ENCODE measurements around the gene CDYL.

Gene CDYL

GRCh38 chr6:4942673-4943009 is 166.4 kb downstream of the CDYL start:
- no peak overlapping the region for H3K4me3 ChIP-seq (ENCODE audit: severe bottlenecking)
- H3K27ac ChIP-seq (ENCODE audit: poor library complexity, severe bottlenecking): peak overlapping the region; percentile 46
- ATAC-seq (ENCODE audit: low read depth): no peak
- TF ChIP-seq, protein P1, sequence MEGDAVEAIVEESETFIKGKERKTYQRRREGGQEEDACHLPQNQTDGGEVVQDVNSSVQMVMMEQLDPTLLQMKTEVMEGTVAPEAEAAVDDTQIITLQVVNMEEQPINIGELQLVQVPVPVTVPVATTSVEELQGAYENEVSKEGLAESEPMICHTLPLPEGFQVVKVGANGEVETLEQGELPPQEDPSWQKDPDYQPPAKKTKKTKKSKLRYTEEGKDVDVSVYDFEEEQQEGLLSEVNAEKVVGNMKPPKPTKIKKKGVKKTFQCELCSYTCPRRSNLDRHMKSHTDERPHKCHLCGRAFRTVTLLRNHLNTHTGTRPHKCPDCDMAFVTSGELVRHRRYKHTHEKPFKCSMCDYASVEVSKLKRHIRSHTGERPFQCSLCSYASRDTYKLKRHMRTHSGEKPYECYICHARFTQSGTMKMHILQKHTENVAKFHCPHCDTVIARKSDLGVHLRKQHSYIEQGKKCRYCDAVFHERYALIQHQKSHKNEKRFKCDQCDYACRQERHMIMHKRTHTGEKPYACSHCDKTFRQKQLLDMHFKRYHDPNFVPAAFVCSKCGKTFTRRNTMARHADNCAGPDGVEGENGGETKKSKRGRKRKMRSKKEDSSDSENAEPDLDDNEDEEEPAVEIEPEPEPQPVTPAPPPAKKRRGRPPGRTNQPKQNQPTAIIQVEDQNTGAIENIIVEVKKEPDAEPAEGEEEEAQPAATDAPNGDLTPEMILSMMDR (IDR thresholded peaks at IDR 0.05; ENCODE audit: poor library complexity, severe bottlenecking): no peak
- H3K9me3 ChIP-seq (ENCODE audit: severe bottlenecking): no peaks in the 10 kb centered on the region
- H3K36me3 ChIP-seq (ENCODE audit: low read depth): peaks cover 12% of the 10 kb centered on the region
- H3K4me1 ChIP-seq (ENCODE audit: insufficient read depth, poor library complexity, severe bottlenecking): peaks cover 21% of the 10 kb centered on the region
- no peak for DNase-seq (ENCODE audit: low spot score)
- no peaks in the 10 kb centered on the region for H3K27me3 ChIP-seq (ENCODE audit: insufficient read depth, poor library complexity, severe bottlenecking)

DNA sequence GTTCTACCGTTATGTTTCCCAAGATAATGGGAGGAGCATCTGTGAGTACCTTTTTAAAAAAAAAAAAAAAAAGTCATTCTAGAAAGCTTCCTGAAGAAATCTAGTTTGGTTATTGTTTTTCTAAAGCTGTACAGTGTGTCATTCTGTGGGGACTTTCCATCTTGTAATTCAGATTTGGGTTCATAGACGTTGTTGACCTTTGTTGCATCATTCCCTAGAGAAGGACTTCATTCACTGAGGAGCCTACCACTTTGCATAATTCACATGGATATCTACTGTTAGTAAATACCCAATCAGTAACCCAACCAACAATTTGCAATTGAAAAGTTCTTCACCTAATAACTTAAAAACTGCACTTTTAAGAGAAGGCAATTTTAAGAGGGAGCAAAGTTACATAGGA is 167.5 kb downstream of the CDYL start:
- Histone ChIP-seq H3K27me3 (ENCODE audit: insufficient read depth, poor library complexity, severe bottlenecking) (no peaks in the 10 kb centered on the region), H3K4me1 (ENCODE audit: insufficient read depth, poor library complexity, severe bottlenecking) (peaks cover 21% of the 10 kb centered on the region), H3K36me3 (ENCODE audit: low read depth) (peaks cover 10% of the 10 kb centered on the region), H3K27ac (ENCODE audit: poor library complexity, severe bottlenecking) (no peak overlapping the region), H3K4me3 (ENCODE audit: severe bottlenecking) (no peak overlapping the region), H3K9me3 (ENCODE audit: severe bottlenecking) (no peaks in the 10 kb centered on the region)
- TF ChIP-seq, protein P1 (IDR thresholded peaks at IDR 0.05; ENCODE audit: poor library complexity, severe bottlenecking): no peak
- ATAC-seq (ENCODE audit: low read depth) (no peak), DNase-seq (ENCODE audit: low spot score) (no peak)

- H3K4me1 ChIP-seq (ENCODE audit: insufficient read depth, poor library complexity, severe bottlenecking): peaks cover 21% of the 10 kb centered on the region
- DNase-seq (ENCODE audit: low spot score): no peak
- no peaks in the 10 kb centered on the region for H3K27me3 ChIP-seq (ENCODE audit: insufficient read depth, poor library complexity, severe bottlenecking)
- no peaks in the 10 kb centered on the region for H3K9me3 ChIP-seq (ENCODE audit: severe bottlenecking)
- H3K36me3 ChIP-seq (ENCODE audit: low read depth): peaks cover 9% of the 10 kb centered on the region
- TF ChIP-seq, protein P1 (IDR thresholded peaks at IDR 0.05; ENCODE audit: poor library complexity, severe bottlenecking): no peak
- H3K4me3 ChIP-seq (ENCODE audit: severe bottlenecking): no peak overlapping the region
- H3K27ac ChIP-seq (ENCODE audit: poor library complexity, severe bottlenecking): no peak overlapping the region
- no peak for ATAC-seq (ENCODE audit: low read depth)
Measured at GRCh38 chr6:4944325-4944724, 168.1 kb downstream of the CDYL start.

- Histone ChIP-seq H3K9me3 (ENCODE audit: severe bottlenecking) (no peaks in the 10 kb centered on the region), H3K36me3 (ENCODE audit: low read depth) (peaks cover 14% of the 10 kb centered on the region), H3K27me3 (ENCODE audit: insufficient read depth, poor library complexity, severe bottlenecking) (no peaks in the 10 kb centered on the region), H3K4me1 (ENCODE audit: insufficient read depth, poor library complexity, severe bottlenecking) (peaks cover 11% of the 10 kb centered on the region), H3K4me3 (ENCODE audit: severe bottlenecking) (no peak overlapping the region), H3K27ac (ENCODE audit: poor library complexity, severe bottlenecking) (no peak overlapping the region)
- no peak for ATAC-seq (ENCODE audit: low read depth)
- DNase-seq (ENCODE audit: low spot score): no peak
- TF ChIP-seq, protein P1 (IDR thresholded peaks at IDR 0.05; ENCODE audit: poor library complexity, severe bottlenecking): no peak
Measured at GRCh38 chr6:4946521-4946920, 170.3 kb downstream of the CDYL start.

GRCh38 chr6:4947716-4948115 is 171.5 kb downstream of the CDYL start:
- Histone ChIP-seq H3K36me3 (ENCODE audit: low read depth) (peaks cover 25% of the 10 kb centered on the region), H3K27me3 (ENCODE audit: insufficient read depth, poor library complexity, severe bottlenecking) (no peaks in the 10 kb centered on the region), H3K9me3 (ENCODE audit: severe bottlenecking) (no peaks in the 10 kb centered on the region), H3K27ac (ENCODE audit: poor library complexity, severe bottlenecking) (no peak overlapping the region), H3K4me3 (ENCODE audit: severe bottlenecking) (no peak overlapping the region), H3K4me1 (ENCODE audit: insufficient read depth, poor library complexity, severe bottlenecking) (peaks cover under 1% of the 10 kb centered on the region)
- DNase-seq (ENCODE audit: low spot score) (no peak), ATAC-seq (ENCODE audit: low read depth) (no peak)
- TF ChIP-seq, protein P1 (IDR thresholded peaks at IDR 0.05; ENCODE audit: poor library complexity, severe bottlenecking): no peak
